Tibial artery (tissue), 4 donors: Measurements from ENCODE around the gene CR1L.
"Not testable (repeated sequence)": the region's sequence is repeated elsewhere in the genome, so short reads cannot be mapped to it uniquely, and the experiment has no call there.

Experiments
- DNase-seq, 2 donors: peaks; one replicate each; pipeline ENCODE4 v3.0.0-alpha.2; 2019
- H3K27ac ChIP-seq, 2 donors: fragments of 200-600 bp; sonication (generic) in 1 of 2; 1 replicate in 1 of 2; 2 replicates in 1 of 2; pipeline ENCODE4 v1.5.1; 2018 to 2019; ENCODE audit warnings: mild to moderate bottlenecking in 1 of 2
- H3K27me3 ChIP-seq, 2 donors: fragments of 200-600 bp; sonication (generic) in 1 of 2; one replicate each; pipeline versions ENCODE4 v1.5.1 to v1.6.0; 2016 to 2019
- H3K36me3 ChIP-seq, 3 donors: fragments of 200-600 bp; sonication (generic) in 2 of 3; one replicate each; pipeline ENCODE4 v1.5.1; 2016 to 2019; ENCODE audit warnings: mild to moderate bottlenecking in 2 of 3
- H3K4me1 ChIP-seq, 4 donors: fragments of 200-600 bp; sonication (generic) in 2 of 4; 1 replicate in 3 of 4; 2 replicates in 1 of 4; pipeline ENCODE4 v1.5.1; 2016 to 2019
- H3K4me3 ChIP-seq, 2 donors: fragments of 200-600 bp; sonication (generic) in 1 of 2; 1 replicate in 1 of 2; 2 replicates in 1 of 2; pipeline ENCODE4 v1.5.1; 2018 to 2019; ENCODE audit warnings: mild to moderate bottlenecking in 2 of 2
- H3K9me3 ChIP-seq, 3 donors: fragments of 200-600 bp; sonication (generic) in 1 of 3; one replicate each; pipeline ENCODE4 v1.5.1; 2016 to 2019
- intact Hi-C: fragments of 100-400 bp; cut with DNase I; formaldehyde crosslinking; loops from one replicate; pipeline ENCODE4 v1.15.0; 2023; ENCODE audit warnings: low total_unique reads
- TF ChIP-seq, protein P1 (sequence below), 2 experiments: fragments of 200-600 bp in 1 of 2; fragments of 450-650 bp in 1 of 2; IDR thresholded peaks; one replicate each; pipeline ENCODE4 v1.5.1; 2017 to 2019; ENCODE audit warnings: antibody characterized with exemption in 2 of 2, mild to moderate bottlenecking in 1 of 2, moderate library complexity in 1 of 2

CR1L gene

DNA sequence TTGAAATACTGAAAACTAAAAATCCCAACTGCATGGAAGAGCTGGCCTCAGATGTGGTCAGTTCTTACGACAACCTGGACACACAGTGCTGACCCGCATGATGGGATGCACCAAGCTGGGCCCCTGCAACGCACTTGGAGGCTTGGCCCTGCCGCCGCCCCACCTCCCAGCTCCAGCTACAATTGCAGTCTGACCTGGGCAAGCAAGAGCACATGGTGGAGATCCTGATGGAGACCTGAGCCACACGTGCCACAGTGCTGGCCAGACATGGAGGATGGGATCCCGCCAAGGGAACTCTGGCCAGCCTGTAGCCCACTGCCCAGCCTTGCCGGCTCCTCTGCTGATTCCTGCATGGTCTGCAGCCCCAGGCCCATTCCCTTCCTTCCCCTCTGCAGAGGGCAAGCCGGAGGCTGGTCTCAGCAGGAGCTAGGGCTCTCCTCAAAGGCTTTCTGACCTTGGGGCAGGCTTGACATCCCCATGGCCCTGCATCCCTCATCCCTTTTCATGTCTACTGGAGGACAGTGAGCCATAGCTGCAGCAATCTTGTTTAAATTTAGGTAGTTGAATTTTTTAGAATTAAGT lies 14.1 kb downstream of the CR1L start:
- no peak overlapping the region for H3K4me3 ChIP-seq
- intact Hi-C loops = no loop called here

DNA sequence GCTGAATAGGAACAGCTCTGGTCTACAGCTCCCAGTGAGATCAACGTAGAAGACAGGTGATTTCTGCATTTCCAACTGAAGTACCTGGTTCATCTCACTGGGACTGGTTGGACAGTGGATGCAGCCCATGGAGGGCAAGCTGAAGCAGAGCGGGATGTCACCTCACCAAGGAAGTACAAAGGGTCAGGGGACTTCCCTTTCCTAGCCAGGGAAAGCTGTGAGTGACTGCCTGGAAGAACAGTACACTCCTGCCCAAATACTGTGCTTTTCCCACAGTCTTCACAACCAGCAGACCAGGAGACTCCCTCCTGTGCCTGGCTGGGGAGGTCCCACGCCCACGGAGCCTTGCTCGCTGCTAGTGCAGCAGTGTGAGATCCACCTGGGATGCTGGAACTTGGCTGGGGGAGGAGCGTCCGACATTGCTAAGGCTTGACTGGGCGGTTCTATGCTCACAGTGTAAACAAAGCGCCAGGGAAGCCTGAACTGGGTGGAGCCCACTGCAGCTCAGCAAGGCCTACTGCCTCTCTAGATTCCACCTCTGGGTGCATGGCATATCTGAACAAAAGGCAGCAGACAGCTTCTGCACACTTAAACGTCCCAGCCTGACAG lies 14.7 kb downstream of the CR1L start:
- intact Hi-C loops = no loop called here
- peaks cover 0 to 14% (median 5%) of the 10 kb centered on the region in 3 donors for H3K9me3 ChIP-seq
- TF ChIP-seq, protein P1, sequence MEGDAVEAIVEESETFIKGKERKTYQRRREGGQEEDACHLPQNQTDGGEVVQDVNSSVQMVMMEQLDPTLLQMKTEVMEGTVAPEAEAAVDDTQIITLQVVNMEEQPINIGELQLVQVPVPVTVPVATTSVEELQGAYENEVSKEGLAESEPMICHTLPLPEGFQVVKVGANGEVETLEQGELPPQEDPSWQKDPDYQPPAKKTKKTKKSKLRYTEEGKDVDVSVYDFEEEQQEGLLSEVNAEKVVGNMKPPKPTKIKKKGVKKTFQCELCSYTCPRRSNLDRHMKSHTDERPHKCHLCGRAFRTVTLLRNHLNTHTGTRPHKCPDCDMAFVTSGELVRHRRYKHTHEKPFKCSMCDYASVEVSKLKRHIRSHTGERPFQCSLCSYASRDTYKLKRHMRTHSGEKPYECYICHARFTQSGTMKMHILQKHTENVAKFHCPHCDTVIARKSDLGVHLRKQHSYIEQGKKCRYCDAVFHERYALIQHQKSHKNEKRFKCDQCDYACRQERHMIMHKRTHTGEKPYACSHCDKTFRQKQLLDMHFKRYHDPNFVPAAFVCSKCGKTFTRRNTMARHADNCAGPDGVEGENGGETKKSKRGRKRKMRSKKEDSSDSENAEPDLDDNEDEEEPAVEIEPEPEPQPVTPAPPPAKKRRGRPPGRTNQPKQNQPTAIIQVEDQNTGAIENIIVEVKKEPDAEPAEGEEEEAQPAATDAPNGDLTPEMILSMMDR (IDR thresholded peaks at IDR 0.05) = no peak
- H3K4me1 ChIP-seq = no peaks in the 10 kb centered on the region
- H3K36me3 ChIP-seq = no peaks in the 10 kb centered on the region
- no peak overlapping the region for H3K4me3 ChIP-seq
- H3K27ac ChIP-seq = no peak overlapping the region
- no peak for DNase-seq
- H3K27me3 ChIP-seq = peaks cover 0 to 14% of the 10 kb centered on the region in 2 donors

More for the DNA sequence above, 14.1 kb downstream of the CR1L start:
- Histone ChIP-seq H3K4me1 (no peaks in the 10 kb centered on the region), H3K27ac (no peak overlapping the region), H3K36me3 (no peaks in the 10 kb centered on the region), H3K27me3 (peaks cover 0 to 14% of the 10 kb centered on the region in 2 donors), H3K9me3 (peaks cover 0 to 13% (median 5%) of the 10 kb centered on the region in 3 donors)
- TF ChIP-seq, protein P1 (IDR thresholded peaks at IDR 0.05) = no peak
- no peak for DNase-seq

GRCh38 chr1:207661420-207661819 lies 16.5 kb downstream of the CR1L start:
- Histone ChIP-seq H3K27me3 (peaks cover 0 to 26% of the 10 kb centered on the region in 2 donors), H3K9me3 (peaks cover 0 to 14% (median 8%) of the 10 kb centered on the region in 3 donors)
- H3K4me1 ChIP-seq, intact Hi-C loops, H3K4me3 ChIP-seq, H3K27ac ChIP-seq, DNase-seq, H3K36me3 ChIP-seq: not testable (repeated sequence)

DNA sequence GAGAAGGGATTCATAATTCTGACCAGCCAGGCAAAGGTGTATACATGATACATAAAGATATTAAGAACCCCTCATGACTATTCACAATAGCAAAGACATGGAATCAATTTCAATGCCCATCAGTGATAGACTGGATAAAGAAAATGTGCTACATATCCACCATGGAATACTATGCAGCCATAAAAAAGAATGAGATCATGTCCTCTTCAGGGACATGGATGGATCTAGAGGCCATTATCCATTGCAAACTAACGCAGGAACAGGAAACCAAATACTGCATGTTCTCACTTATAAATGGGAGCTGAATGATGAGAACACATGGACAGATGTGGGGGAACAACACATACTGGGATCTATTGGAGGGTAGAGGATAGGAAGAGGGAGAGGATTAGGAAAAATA lies 21.4 kb downstream of the CR1L start:
- Histone ChIP-seq H3K4me1 (peaks cover 0 to 8% (median 4%) of the 10 kb centered on the region in 4 donors), H3K27me3 (peaks cover 0 to 47% of the 10 kb centered on the region in 2 donors), H3K27ac (no peak overlapping the region), H3K9me3 (peaks cover 0 to 14% (median 9%) of the 10 kb centered on the region in 3 donors), H3K4me3 (no peak overlapping the region), H3K36me3 (no peaks in the 10 kb centered on the region)
- intact Hi-C loops = no loop called here
- DNase-seq = no peak
- TF ChIP-seq, protein P1 (IDR thresholded peaks at IDR 0.05) = no peak

- no peak overlapping the region for H3K4me3 ChIP-seq
- H3K27me3 ChIP-seq = peaks cover 0 to 47% of the 10 kb centered on the region in 2 donors
- peaks cover 0 to 4% (median 0%) of the 10 kb centered on the region in 3 donors for H3K9me3 ChIP-seq
- H3K4me1 ChIP-seq = peaks cover 0 to 8% (median 4%) of the 10 kb centered on the region in 4 donors
- DNase-seq = no peak
- no peak overlapping the region for H3K27ac ChIP-seq
- intact Hi-C loops = no loop called here
- H3K36me3 ChIP-seq = no peaks in the 10 kb centered on the region
- TF ChIP-seq, protein P1 (IDR thresholded peaks at IDR 0.05) = no peak
Measured at GRCh38 chr1:207669528-207670009, 24.6 kb downstream of the CR1L start.

- H3K36me3 ChIP-seq = no peaks in the 10 kb centered on the region
- H3K4me3 ChIP-seq = no peak overlapping the region
- H3K27me3 ChIP-seq = peaks cover 0 to 46% of the 10 kb centered on the region in 2 donors
- TF ChIP-seq, protein P1 (IDR thresholded peaks at IDR 0.05) = no peak
- H3K4me1 ChIP-seq = peaks cover 0 to 8% (median 4%) of the 10 kb centered on the region in 4 donors
- intact Hi-C loops = no loop called here
- no peak overlapping the region for H3K27ac ChIP-seq
- peaks cover 0 to 4% (median 0%) of the 10 kb centered on the region in 3 donors for H3K9me3 ChIP-seq
- no peak for DNase-seq
Measured at GRCh38 chr1:207670192-207670591, 25.3 kb downstream of the CR1L start.
